ENCODE data around the gene TCTN1.

GRCh38 chr12:110639336-110640141 lies 25.6 kb downstream of the TCTN1 start:
- TF ChIP-seq CTCF (IDR thresholded peaks at IDR 0.05; ENCODE audit: extremely low read depth in 1 of 2, insufficient read depth in 1 of 2, low read depth in 1 of 2, low read length in 2 of 2), result no peak
- no peak for TF ChIP-seq POLR2A (IDR thresholded peaks at IDR 0.05; ENCODE audit: low read depth, low read length)
- TF ChIP-seq EZH2 (IDR thresholded peaks at IDR 0.05; ENCODE audit: borderline replicate concordance, low read depth, low read length, severe bottlenecking), result no peak
- TF ChIP-seq JUN (IDR thresholded peaks at IDR 0.05; ENCODE audit: borderline replicate concordance, insufficient read depth, insufficient read length, low read depth), result peak; percentile 56
